22Rv1 (cell line): Measurements from ENCODE around the gene AMER1.

Experiments used
- H3K27ac ChIP-seq: fragments of 450-650 bp; 2 replicates; pipeline ENCODE4 v1.5.1; 2017
- CTCF ChIP-seq: fragments of 450-650 bp; IDR thresholded peaks from 2 replicates; pipeline ENCODE4 v1.5.1; 2017; ENCODE audit warnings: mild to moderate bottlenecking
- ZFX ChIP-seq: fragments of 450-650 bp; IDR thresholded peaks from 2 replicates; pipeline ENCODE4 v1.6.1; 2017; ENCODE audit warnings: antibody characterized with exemption, borderline replicate concordance

The AMER1 gene

GRCh38 chrX:64184396-64184795, 21.1 kb downstream of the AMER1 start:
- no peak overlapping the region for H3K27ac ChIP-seq
- no peak for TF ChIP-seq CTCF
- TF ChIP-seq ZFX, result no peak

GRCh38 chrX:64182208-64182607, 23.3 kb downstream of the AMER1 start:
- H3K27ac ChIP-seq, result no peak overlapping the region
- TF ChIP-seq ZFX, result no peak
- no peak for TF ChIP-seq CTCF

- TF ChIP-seq CTCF (no peak), ZFX (no peak)
- no peak overlapping the region for H3K27ac ChIP-seq
These were observed 28.6 kb downstream of the AMER1 start for GRCh38 chrX:64176876-64177275.

GRCh38 chrX:64169988-64170387, 35.5 kb downstream of the AMER1 start:
- TF ChIP-seq ZFX, result no peak
- no peak for TF ChIP-seq CTCF
- H3K27ac ChIP-seq, result no peak overlapping the region

- H3K27ac ChIP-seq, result no peak overlapping the region
These were observed 52.7 kb downstream of the AMER1 start for GRCh38 chrX:64152857-64153256.

GRCh38 chrX:64151911-64152310, 53.6 kb downstream of the AMER1 start:
- no peak for TF ChIP-seq ZFX
- TF ChIP-seq CTCF, result no peak
- no peak overlapping the region for H3K27ac ChIP-seq

More at GRCh38 chrX:64152857-64153256, 52.7 kb downstream of the AMER1 start:
- no peak for TF ChIP-seq CTCF
- TF ChIP-seq ZFX, result no peak

GRCh38 chrX:64150775-64151174, 54.7 kb downstream of the AMER1 start:
- TF ChIP-seq ZFX, result no peak
- H3K27ac ChIP-seq, result no peak overlapping the region
